GM12872 (cell line): ENCODE measurements around the gene CTNND2.

Experiments
- CTCF ChIP-seq: IDR thresholded peaks from 3 replicates; pipeline ENCODE4 v1.5.1; 2011; ENCODE audit warnings: low read depth, mild to moderate bottlenecking, low read length, moderate library complexity; ENCODE audit not compliant: insufficient read depth

Gene CTNND2

GRCh38 chr5:11148810-11149539 lies 755.3 kb downstream of the CTNND2 start:
- no peak for TF ChIP-seq CTCF

- no peak for TF ChIP-seq CTCF
Measured at GRCh38 chr5:11146171-11146570, 758.1 kb downstream of the CTNND2 start.

GRCh38 chr5:11143456-11144267 lies 760.6 kb downstream of the CTNND2 start:
- no peak for TF ChIP-seq CTCF

GRCh38 chr5:11139217-11139865 lies 764.9 kb downstream of the CTNND2 start:
- no peak for TF ChIP-seq CTCF

- TF ChIP-seq CTCF: no peak
Measured at GRCh38 chr5:11130131-11130530, 774.1 kb downstream of the CTNND2 start.

- no peak for TF ChIP-seq CTCF
Measured at GRCh38 chr5:11128021-11128420, 776.2 kb downstream of the CTNND2 start.

- TF ChIP-seq CTCF: no peak
Measured at GRCh38 chr5:11126844-11127243, 777.4 kb downstream of the CTNND2 start.
